ENCODE results near the gene NBPF6.
"Not testable (repeated sequence)": the region's sequence is repeated elsewhere in the genome, so short reads cannot be mapped to it uniquely, and the experiment has no call there.

DNA sequence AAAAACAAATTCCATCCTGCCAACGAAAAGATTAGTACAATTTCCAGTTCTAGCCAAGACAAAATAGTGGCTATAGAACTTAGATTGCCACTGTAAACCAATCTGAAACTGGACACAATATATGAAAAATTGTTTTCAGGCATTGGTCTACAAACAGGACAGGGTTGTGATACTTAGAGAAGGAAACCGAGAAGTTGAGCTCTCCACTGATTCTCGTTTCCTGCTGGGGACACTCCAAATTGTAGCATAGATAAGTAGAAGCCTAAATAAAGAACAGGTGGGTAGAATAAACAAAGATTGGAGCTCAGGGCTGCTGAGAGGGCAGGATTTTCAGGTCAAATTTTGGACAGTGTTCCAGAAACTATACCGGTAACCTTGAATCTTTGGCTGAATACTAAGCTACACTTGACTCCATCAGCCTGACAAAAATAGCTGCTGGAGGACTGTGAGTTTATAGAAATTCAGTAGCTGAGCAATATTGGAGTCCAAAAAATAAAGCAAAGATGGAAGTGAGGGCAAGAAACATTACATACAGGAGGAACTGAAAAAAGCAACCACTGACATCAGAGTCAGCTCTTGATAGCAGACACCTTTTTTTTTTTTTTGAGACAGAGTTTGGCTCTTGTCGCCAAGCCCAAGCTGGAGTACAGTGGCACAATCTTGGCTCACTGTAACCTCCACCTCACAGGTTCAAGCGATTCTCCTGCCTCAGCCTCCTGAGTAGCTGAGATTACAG lies 38.9 kb upstream of the NBPF6 start:
- not testable (repeated sequence) for TF ChIP-seq EZH2 (IDR thresholded peaks at IDR 0.05; ENCODE audit: insufficient read depth, low read length)
- TF ChIP-seq, protein P1, sequence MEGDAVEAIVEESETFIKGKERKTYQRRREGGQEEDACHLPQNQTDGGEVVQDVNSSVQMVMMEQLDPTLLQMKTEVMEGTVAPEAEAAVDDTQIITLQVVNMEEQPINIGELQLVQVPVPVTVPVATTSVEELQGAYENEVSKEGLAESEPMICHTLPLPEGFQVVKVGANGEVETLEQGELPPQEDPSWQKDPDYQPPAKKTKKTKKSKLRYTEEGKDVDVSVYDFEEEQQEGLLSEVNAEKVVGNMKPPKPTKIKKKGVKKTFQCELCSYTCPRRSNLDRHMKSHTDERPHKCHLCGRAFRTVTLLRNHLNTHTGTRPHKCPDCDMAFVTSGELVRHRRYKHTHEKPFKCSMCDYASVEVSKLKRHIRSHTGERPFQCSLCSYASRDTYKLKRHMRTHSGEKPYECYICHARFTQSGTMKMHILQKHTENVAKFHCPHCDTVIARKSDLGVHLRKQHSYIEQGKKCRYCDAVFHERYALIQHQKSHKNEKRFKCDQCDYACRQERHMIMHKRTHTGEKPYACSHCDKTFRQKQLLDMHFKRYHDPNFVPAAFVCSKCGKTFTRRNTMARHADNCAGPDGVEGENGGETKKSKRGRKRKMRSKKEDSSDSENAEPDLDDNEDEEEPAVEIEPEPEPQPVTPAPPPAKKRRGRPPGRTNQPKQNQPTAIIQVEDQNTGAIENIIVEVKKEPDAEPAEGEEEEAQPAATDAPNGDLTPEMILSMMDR (IDR thresholded peaks at IDR 0.05; ENCODE audit: insufficient read depth, low read depth, low read length): not testable (repeated sequence)

Measured in astrocyte (in vitro differentiated cells and primary cell).